K562 (cell line): Measurements from ENCODE around the gene ZNF420.

Experiments
- TAF1 ChIP-seq: IDR thresholded peaks from 2 replicates; pipeline ENCODE4 v1.6.1; 2011; ENCODE audit warnings: mild to moderate bottlenecking, low read length, moderate library complexity; ENCODE audit not compliant: insufficient read depth, control insufficient read depth, severe bottlenecking; ENCODE audit errors: extremely low read depth
- ZNF699 ChIP-seq: fragments of 250-450 bp; sonication (Bioruptor Pico); IDR thresholded peaks from 2 replicates; pipeline ENCODE4 v1.8.0; 2021; ENCODE audit warnings: mild to moderate bottlenecking, moderate library complexity; ENCODE audit not compliant: insufficient replicate concordance
- TF ChIP-seq, protein P1 (sequence below): conservative IDR thresholded peaks from 2 replicates; pipeline ENCODE4 v1.6.1; 2011; ENCODE audit warnings: low read depth, mild to moderate bottlenecking, low read length; ENCODE audit not compliant: control insufficient read depth

- TF ChIP-seq ZNF699 (CRISPR knock-in tag) (no peak), TAF1 (no peak)
- TF ChIP-seq, protein P1, sequence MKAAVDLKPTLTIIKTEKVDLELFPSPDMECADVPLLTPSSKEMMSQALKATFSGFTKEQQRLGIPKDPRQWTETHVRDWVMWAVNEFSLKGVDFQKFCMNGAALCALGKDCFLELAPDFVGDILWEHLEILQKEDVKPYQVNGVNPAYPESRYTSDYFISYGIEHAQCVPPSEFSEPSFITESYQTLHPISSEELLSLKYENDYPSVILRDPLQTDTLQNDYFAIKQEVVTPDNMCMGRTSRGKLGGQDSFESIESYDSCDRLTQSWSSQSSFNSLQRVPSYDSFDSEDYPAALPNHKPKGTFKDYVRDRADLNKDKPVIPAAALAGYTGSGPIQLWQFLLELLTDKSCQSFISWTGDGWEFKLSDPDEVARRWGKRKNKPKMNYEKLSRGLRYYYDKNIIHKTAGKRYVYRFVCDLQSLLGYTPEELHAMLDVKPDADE = no peak
These were observed 57.9 kb downstream of the ZNF420 start for GRCh38 chr19:37136111-37136510.
